NCI-H2227 (cell line): Measurements from ENCODE around the gene ARHGAP23.
A peak's percentile ranks its signal among the peaks of the same experiment; 100 is the strongest.
"Not testable (repeated sequence)": the region's sequence is repeated elsewhere in the genome, so short reads cannot be mapped to it uniquely, and the experiment has no call there.

Experiments
- DNase-seq: peaks from one replicate; lab custom pipeline; 2025; ENCODE audit not compliant: unreplicated experiment; lab: John Stamatoyannopoulos, UW

ARHGAP23 gene

DNA sequence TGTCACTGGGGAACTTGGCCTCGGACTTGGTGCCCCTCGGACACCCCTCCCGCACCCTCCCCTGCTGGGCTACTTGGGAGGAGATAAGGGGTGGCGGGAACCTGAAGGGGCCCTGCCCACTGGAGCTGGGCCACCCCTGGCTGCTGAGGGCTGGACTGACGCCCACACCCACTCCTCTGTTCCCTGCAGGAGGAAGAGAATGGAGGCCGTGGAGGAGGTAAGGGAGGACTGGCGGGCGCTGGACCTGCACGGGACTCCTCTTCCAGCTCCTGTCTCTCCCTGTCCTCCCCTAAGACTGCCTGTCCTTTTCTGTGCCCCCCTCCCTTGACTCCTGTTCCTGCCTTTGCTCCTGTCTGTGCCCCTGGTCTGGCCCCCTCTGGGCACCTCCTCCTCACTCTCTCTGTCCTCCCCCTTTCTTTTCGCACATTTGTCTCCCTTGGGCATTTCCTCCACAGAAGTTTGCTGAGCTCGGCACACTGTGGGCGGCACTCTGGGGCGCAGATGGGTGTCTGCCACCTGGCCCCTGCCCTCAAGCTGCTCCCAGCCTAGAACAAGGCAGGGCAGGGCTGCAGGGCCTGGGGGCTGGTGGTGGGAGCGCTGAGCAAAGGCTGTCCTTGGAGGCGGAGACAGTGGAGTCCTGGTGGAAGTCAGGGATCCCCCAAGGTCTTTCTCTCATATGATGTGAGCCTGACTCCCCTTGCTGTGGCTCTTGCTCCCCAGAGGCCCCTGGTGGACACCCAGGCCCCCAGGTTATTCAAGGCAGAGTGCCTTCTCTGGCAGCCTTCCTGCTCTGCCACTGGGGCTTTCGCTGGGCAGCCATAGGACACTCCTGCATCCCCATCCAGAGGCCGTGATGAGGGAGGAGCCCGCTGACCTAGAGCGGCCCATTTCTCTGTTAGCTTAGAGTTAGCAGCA is 32.7 kb downstream of the ARHGAP23 start:
- no peak for DNase-seq

DNA sequence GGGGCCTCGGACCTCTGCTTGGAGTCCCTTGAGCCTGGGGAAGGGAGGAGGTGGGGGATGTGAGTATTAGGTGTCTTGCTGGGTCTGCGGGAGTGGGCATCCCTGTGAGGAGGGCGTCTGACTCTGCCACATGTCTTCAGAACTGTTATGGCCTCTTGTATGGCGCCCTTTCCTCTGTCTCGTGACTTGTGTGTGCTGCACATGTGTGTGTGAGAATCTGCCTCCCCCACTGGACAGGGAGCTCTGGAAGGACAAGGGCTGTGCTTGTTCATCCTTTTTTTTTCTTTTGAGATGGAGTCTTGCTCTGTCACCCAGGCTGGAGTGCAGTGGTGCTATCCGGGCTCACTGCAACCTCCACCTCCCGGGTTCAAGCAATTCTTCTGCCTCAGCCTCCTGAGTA is 33.4 kb downstream of the ARHGAP23 start:
- no peak for DNase-seq

GRCh38 chr17:38463451-38463858 is 35.2 kb downstream of the ARHGAP23 start:
- DNase-seq = no peak

- DNase-seq = peak; percentile 36
Observed at GRCh38 chr17:38464251-38464722, 36.0 kb downstream of the ARHGAP23 start.

DNA sequence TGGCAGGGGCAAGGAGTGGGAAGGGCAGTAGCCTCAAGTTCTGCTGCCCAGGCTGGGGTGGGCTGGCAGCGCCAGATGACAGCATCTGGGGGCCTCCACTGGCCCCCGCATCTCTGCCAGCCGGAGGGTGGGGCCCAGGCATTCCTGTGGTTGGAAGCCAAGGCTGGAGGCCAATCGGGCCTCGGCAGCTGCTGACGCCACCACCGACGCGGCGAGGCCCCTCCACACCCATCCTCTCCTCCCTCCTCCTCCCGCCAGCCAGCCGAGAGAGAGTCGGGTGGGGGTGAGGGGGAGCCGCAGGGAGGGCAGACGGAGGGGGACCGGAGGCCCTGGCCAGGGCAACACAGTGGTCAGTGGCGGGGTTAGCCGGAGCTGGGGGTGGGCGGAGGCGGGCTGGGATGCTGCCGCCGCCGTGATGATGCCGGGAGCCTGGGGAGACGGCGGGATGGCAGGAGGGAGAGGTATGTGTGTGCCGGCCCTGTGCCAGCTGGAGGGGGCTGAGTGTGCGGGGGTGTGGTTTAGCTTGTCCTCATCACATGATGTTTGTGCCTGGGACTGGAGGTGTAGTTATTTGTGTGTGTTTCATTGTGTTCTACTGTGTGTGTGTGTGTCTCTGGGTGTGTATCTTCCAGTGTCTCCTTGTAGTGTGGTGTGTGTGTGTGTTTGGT is 36.6 kb downstream of the ARHGAP23 start:
- peak; percentile 85 for DNase-seq

GRCh38 chr17:38465391-38466345 is 37.4 kb downstream of the ARHGAP23 start:
- DNase-seq = no peak

DNA sequence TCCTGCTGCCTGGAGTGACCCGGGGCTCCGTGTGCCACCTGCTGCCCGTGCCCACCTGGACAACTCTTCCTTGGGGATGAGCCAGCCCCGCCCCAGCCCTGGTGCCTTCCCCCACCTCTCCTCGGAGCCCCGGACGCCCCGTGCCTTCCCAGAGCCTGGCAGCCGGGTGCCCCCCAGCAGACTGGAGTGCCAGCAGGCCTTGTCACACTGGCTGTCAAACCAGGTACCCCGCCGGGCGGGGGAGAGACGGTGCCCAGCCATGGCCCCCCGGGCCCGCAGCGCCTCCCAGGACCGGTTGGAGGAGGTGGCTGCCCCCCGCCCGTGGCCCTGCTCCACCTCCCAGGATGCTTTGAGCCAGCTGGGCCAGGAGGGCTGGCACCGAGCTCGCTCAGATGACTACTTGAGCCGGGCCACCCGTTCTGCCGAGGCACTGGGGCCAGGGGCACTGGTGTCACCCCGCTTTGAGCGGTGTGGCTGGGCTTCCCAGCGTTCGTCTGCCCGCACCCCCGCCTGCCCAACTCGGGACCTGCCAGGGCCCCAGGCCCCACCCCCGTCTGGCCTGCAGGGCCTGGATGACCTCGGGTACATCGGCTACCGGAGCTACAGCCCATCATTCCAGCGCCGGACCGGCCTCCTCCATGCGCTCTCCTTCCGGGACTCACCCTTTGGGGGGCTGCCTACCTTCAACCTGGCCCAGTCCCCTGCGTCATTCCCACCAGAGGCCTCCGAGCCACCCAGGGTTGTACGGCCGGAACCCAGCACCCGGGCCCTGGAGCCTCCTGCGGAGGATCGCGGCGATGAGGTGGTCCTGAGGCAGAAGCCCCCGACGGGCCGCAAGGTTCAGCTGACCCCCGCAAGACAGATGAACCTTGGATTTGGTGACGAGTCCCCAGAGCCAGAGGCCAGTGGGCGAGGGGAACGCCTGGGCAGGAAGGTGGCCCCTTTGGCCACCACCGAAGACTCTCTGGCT is 38.4 kb downstream of the ARHGAP23 start:
- DNase-seq = no peak

DNA sequence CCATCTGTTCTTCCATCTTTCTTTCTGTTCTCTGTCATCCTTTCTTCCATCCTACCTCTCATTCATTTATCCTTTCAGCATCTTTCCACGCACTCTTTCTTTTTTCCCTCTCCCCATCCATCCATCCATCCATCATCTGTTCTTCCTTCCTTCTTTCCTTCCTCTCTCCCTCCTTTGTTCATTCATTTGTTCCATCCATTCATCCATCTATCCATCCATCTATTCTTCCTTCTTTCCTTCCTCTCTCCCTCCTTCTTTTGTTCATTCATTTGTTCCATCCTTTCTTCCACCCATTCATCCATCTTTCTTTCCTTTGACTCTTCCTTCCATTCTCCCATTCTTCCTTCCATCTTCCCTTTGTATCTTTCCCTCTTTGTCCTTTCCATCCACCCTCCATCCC is 39.2 kb downstream of the ARHGAP23 start:
- DNase-seq = no peak

- DNase-seq = no peak
Observed at GRCh38 chr17:38469875-38470274, 41.6 kb downstream of the ARHGAP23 start.

DNA sequence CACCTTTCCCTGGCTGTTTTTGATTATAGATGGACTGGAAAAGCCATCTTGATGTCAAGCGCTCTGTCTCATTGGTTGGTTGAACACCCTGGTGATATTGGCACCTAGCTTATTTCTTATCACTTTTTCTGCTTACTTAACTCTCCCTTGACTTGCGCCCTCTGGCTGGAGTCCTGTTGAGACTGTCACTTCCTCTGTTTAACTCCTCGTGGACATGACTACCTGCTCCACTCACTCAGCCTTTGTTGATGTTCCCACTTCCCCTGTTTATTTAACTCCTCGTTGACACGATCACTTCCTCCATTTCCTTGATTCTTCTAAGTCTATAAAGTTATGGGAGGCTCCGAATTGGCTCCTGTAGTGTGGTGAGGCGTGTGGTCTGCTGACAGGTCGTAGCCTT is 43.0 kb downstream of the ARHGAP23 start:
- not testable (repeated sequence) for DNase-seq

- not testable (repeated sequence) for DNase-seq
Observed at GRCh38 chr17:38474666-38475065, 46.4 kb downstream of the ARHGAP23 start.

DNA sequence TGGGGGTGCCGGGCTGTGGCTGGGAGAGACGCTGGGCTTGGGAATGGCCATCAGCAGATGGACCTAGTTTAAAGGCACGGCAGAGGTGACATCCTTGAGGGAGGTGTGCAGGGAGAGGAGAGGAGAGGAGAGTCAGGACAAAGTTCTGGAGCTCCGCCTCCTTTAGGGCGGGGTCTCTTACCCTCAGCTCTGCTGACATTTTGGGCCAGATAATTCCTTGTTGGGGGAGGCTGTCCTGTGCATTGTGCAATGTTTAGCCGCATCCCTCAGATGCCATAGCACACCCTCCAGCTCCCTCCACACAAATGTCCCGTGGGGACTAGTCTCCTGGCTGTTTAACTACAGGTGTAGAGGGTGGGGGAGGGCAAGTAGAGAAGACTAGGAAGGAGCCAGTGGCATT is 48.3 kb downstream of the ARHGAP23 start:
- no peak for DNase-seq

- DNase-seq = not testable (repeated sequence)
Observed at GRCh38 chr17:38477417-38477816, 49.2 kb downstream of the ARHGAP23 start.

- not testable (repeated sequence) for DNase-seq
Observed at GRCh38 chr17:38477951-38478350, 49.7 kb downstream of the ARHGAP23 start.

DNA sequence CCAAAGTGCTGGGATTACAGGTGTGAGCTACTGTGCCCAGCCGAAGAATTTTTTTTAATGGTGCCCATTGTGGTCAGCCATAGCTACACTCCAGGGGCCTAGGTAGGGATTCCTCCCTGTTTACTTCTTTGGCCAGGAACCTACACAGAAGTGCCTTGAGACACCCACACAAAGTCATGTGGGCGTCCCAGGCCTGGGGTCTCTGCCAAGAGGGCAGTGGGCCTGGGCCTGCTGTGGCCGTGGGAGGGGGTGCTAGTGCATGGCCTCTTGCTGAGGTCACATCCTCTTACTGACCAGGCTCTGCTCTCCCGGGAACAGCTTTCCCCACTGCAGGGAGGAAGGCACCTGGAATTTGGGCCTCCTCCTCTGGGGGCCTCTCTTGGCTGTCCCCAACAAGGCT is 50.4 kb downstream of the ARHGAP23 start:
- not testable (repeated sequence) for DNase-seq

DNA sequence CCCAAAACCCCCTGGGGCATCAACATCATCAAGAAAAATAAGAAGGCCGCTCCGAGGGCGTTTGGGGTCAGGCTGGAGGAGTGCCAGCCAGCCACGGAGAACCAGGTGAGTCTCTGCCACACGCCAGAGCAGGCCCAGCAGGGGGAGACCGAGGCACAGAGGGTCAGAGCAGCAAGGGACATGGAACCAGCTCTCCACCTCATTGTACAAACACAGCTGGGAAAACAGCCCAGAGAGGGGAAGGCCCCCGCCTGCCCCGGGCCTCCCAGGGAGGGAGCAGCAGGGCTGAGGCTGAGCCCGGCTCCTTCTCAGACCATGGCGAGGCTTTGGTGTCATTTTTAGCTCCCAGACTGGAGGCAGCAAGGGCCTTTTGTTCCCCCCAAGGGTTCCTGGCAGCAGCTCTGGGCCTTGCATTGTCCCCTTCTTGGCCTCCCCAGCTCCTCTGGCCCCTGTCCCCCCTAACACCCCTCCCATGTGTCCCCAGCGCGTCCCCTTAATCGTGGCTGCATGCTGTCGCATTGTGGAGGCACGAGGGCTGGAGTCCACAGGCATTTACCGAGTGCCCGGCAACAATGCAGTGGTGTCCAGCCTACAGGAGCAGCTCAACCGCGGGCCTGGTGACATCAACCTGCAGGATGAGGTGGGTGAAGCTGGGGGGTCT is 53.9 kb downstream of the ARHGAP23 start:
- not testable (repeated sequence) for DNase-seq

DNA sequence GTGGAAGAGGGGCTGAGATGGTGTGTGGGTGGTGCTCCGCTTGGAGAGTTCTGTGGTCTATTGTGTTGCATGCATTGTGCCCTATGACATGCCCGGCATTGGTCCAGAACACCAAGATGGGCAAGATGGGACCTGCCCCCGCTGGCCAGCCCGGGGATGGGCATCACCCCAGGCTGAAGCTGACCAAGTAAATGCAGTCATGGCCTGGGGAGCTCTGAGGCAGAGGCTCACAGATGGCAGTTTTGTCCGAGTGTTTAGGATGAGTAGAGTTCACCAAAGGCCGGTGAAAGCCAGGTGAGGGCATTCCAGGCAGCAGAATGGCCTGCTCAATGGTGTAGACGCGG is 54.4 kb downstream of the ARHGAP23 start:
- DNase-seq = not testable (repeated sequence)

- peak; percentile 82 for DNase-seq
Observed at GRCh38 chr17:38484242-38485145, 56.2 kb downstream of the ARHGAP23 start.
